ENCODE measurements around the gene C17orf58. TPM values are rescaled to one million over a fixed set of nuclear protein-coding genes. Genes with fewer than 3 reads are reported as not detected.

The C17orf58 gene
- total RNA-seq, 1 experiment from 2014 or later: 15.6 TPM

DNA sequence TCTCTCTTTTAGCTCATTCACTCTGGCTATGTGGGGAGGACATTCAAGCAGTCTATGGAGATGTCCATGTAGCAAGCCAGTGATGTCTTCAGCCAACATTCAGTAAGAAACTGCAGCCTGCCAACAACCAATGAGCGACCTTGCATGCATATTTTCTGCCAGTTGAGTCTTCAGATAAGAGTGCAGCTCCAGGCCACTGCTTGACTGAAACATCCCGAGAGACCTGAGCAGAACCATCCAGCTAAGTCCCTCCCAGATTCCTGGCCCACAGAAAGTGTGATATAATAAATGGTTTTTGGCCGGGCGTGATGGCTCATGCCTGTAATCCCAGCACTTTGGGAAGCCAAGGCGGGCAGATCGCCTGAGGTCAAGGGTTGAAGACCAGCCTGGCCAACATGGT is 10.5 kb upstream of the C17orf58 start:
- BruUV-seq (replicated peaks): no TSS peak
- no peaks in the 10 kb centered on the region for H3K36me3 ChIP-seq (ENCODE audit: control insufficient read depth, insufficient read depth, low read length)
- TF ChIP-seq, protein P1, sequence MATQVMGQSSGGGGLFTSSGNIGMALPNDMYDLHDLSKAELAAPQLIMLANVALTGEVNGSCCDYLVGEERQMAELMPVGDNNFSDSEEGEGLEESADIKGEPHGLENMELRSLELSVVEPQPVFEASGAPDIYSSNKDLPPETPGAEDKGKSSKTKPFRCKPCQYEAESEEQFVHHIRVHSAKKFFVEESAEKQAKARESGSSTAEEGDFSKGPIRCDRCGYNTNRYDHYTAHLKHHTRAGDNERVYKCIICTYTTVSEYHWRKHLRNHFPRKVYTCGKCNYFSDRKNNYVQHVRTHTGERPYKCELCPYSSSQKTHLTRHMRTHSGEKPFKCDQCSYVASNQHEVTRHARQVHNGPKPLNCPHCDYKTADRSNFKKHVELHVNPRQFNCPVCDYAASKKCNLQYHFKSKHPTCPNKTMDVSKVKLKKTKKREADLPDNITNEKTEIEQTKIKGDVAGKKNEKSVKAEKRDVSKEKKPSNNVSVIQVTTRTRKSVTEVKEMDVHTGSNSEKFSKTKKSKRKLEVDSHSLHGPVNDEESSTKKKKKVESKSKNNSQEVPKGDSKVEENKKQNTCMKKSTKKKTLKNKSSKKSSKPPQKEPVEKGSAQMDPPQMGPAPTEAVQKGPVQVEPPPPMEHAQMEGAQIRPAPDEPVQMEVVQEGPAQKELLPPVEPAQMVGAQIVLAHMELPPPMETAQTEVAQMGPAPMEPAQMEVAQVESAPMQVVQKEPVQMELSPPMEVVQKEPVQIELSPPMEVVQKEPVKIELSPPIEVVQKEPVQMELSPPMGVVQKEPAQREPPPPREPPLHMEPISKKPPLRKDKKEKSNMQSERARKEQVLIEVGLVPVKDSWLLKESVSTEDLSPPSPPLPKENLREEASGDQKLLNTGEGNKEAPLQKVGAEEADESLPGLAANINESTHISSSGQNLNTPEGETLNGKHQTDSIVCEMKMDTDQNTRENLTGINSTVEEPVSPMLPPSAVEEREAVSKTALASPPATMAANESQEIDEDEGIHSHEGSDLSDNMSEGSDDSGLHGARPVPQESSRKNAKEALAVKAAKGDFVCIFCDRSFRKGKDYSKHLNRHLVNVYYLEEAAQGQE (IDR thresholded peaks at IDR 0.05; ENCODE audit: insufficient read depth in 1 of 2, low read depth in 2 of 2, low read length in 1 of 2): no peak
- no peak for TF ChIP-seq POLR2AphosphoS5 (IDR thresholded peaks at IDR 0.05; ENCODE audit: low read depth, low read length)
- TF ChIP-seq, protein P2, sequence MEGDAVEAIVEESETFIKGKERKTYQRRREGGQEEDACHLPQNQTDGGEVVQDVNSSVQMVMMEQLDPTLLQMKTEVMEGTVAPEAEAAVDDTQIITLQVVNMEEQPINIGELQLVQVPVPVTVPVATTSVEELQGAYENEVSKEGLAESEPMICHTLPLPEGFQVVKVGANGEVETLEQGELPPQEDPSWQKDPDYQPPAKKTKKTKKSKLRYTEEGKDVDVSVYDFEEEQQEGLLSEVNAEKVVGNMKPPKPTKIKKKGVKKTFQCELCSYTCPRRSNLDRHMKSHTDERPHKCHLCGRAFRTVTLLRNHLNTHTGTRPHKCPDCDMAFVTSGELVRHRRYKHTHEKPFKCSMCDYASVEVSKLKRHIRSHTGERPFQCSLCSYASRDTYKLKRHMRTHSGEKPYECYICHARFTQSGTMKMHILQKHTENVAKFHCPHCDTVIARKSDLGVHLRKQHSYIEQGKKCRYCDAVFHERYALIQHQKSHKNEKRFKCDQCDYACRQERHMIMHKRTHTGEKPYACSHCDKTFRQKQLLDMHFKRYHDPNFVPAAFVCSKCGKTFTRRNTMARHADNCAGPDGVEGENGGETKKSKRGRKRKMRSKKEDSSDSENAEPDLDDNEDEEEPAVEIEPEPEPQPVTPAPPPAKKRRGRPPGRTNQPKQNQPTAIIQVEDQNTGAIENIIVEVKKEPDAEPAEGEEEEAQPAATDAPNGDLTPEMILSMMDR (IDR thresholded peaks at IDR 0.05): no peak
- no peak for TF ChIP-seq TCF7L2 (IDR thresholded peaks at IDR 0.05; ENCODE audit: low read depth, low read length)
- no peak for TF ChIP-seq SIN3A (IDR thresholded peaks at IDR 0.05; ENCODE audit: borderline replicate concordance, insufficient read depth, low read depth, low read length)

DNA sequence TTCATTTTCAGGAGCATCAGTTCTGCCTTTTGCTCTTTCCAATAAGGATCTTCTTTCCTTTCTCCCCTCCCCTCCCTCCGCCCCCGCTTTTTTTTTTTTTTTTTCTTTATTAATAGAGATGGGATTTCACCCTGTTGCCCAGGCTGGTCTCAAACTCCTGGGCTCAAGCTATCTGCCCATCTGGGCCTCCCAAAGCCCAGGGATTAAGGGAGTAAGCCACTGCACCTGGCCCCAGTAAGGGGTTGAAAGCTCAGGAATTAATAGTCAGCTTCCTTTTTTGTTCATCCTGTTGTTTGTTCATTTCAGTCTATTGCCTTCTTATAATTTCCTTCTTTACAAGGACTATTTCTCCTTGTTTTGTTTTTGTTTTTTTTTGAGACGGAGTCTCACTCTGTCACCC is 7.9 kb upstream of the C17orf58 start:
- H3K4me3 ChIP-seq (ENCODE audit: low read depth in 2 of 2, low read length in 2 of 2): no peak overlapping the region
- ChIA-PET POLR2A (no interaction called here), CTCF (no interaction called here)
- in situ Hi-C loops (cut with HindIII; ENCODE audit: low pct_unique_long_range_greater_than_20kb, low sequenced_read_pairs): no loop called here
- no peak for ATAC-seq
- TF ChIP-seq POLR2AphosphoS5 (IDR thresholded peaks at IDR 0.05; ENCODE audit: low read depth, low read length): no peak
- TF ChIP-seq SIN3A (IDR thresholded peaks at IDR 0.05; ENCODE audit: borderline replicate concordance, insufficient read depth, low read depth, low read length): no peak
- TF ChIP-seq, protein P1 (IDR thresholded peaks at IDR 0.05; ENCODE audit: insufficient read depth in 1 of 2, low read depth in 2 of 2, low read length in 1 of 2): no peak
- no peaks in the 10 kb centered on the region for H3K9me3 ChIP-seq (ENCODE audit: control insufficient read depth, insufficient read depth, low read depth, low read length)
- no peaks in the 10 kb centered on the region for H3K36me3 ChIP-seq (ENCODE audit: control insufficient read depth, insufficient read depth, low read length)
- H3K4me1 ChIP-seq (ENCODE audit: control insufficient read depth, insufficient read depth, low read length): no peaks in the 10 kb centered on the region; the same call in 1 of the 2 replicates
- intact Hi-C loops (cut with micrococcal nuclease; ENCODE audit: unreplicated experiment): no loop called here
- no peak overlapping the region for H3K27ac ChIP-seq (ENCODE audit: low read length)
- no TSS peak for BruUV-seq (replicated peaks)
- H3K27me3 ChIP-seq (ENCODE audit: control insufficient read depth, insufficient read depth, low read length): no peaks in the 10 kb centered on the region
- no peak for DNase-seq (ENCODE audit: low read depth, low spot score)

More for the DNA sequence above, 10.5 kb upstream of the C17orf58 start:
- ChIA-PET POLR2A (no interaction called here), CTCF (no interaction called here)
- ATAC-seq (no peak), DNase-seq (ENCODE audit: low read depth, low spot score) (no peak)
- Histone ChIP-seq H3K27ac (ENCODE audit: low read length) (no peak overlapping the region), H3K9me3 (ENCODE audit: control insufficient read depth, insufficient read depth, low read depth, low read length) (no peaks in the 10 kb centered on the region), H3K27me3 (ENCODE audit: control insufficient read depth, insufficient read depth, low read length) (no peaks in the 10 kb centered on the region), H3K4me1 (ENCODE audit: control insufficient read depth, insufficient read depth, low read length) (no peaks in the 10 kb centered on the region), H3K4me3 (ENCODE audit: low read depth in 2 of 2, low read length in 2 of 2) (no peak overlapping the region)
- intact Hi-C loops (cut with micrococcal nuclease; ENCODE audit: unreplicated experiment): no loop called here
- in situ Hi-C loops (cut with HindIII; ENCODE audit: low pct_unique_long_range_greater_than_20kb, low sequenced_read_pairs): no loop called here

Data from Panc1 (cell line).